ENCODE measurements around the gene HGS. TPM values are rescaled to one million over a fixed set of nuclear protein-coding genes. Genes with fewer than 3 reads are reported as not detected.

The HGS gene
- total and polyA plus RNA-seq, 2 of the 4 experiments (the other 2 are of a cell fraction), result 52.5 to 137 TPM

DNA sequence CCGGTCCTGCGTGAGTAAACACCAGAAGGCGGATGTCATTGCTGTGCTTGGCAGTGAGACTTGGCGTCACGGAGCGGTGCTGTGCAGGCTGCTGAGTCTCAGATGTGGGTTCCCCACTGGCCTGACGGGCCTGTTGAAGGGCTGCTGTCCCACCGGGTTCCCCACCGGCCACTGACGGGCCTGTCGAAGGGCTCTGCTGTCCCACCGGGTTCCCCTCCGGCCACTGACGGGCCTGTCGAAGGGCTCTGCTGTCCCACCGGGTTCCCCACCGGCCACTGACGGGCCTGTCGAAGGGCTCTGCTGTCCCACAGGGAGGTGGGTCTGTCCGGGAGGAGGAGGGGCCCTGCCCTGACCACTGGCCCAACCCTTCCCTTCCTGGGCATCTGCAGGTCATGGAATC is 2.8 kb downstream of the HGS start:
- H3K14ac ChIP-seq (replicated peaks; ENCODE audit: low read depth, low read length), result no peak overlapping the region
- POLR2A ChIA-PET (ENCODE audit: unreplicated experiment), result no interaction called here
- H2BK120ac ChIP-seq (ENCODE audit: low read depth, low read length), result no peak overlapping the region
- TF ChIP-seq NFE2L2 (IDR thresholded peaks at IDR 0.05; ENCODE audit: low read depth, low read length) (no peak), MAZ (IDR thresholded peaks at IDR 0.05; ENCODE audit: borderline replicate concordance, low read depth, low read length) (no peak), FOS (IDR thresholded peaks at IDR 0.05; ENCODE audit: low read depth, low read length) (no peak), MAFK (IDR thresholded peaks at IDR 0.05; ENCODE audit: low read depth, low read length) (no peak), CHD1 (IDR thresholded peaks at IDR 0.05; ENCODE audit: low read depth, low read length) (no peak), BHLHE40 (IDR thresholded peaks at IDR 0.05; ENCODE audit: low read depth, low read length) (no peak), RFX5 (IDR thresholded peaks at IDR 0.05; ENCODE audit: low read depth, low read length) (no peak), RCOR1 (IDR thresholded peaks at IDR 0.05; ENCODE audit: insufficient replicate concordance, low read length) (no peak), RAD21 (IDR thresholded peaks at IDR 0.05; ENCODE audit: low read length) (no peak), POLR2A (IDR thresholded peaks at IDR 0.05; ENCODE audit: low read depth, low read length) (no peak), SMC3 (IDR thresholded peaks at IDR 0.05; ENCODE audit: low read depth, low read length) (no peak), CEBPB (IDR thresholded peaks at IDR 0.05; ENCODE audit: low read depth, low read length) (no peak), MXI1 (IDR thresholded peaks at IDR 0.05; ENCODE audit: borderline replicate concordance, low read depth, low read length) (no peak)
- TF ChIP-seq, protein P1, sequence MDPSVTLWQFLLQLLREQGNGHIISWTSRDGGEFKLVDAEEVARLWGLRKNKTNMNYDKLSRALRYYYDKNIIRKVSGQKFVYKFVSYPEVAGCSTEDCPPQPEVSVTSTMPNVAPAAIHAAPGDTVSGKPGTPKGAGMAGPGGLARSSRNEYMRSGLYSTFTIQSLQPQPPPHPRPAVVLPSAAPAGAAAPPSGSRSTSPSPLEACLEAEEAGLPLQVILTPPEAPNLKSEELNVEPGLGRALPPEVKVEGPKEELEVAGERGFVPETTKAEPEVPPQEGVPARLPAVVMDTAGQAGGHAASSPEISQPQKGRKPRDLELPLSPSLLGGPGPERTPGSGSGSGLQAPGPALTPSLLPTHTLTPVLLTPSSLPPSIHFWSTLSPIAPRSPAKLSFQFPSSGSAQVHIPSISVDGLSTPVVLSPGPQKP (IDR thresholded peaks at IDR 0.05; ENCODE audit: borderline replicate concordance, low read depth, low read length), result no peak
- TF ChIP-seq, protein P2, sequence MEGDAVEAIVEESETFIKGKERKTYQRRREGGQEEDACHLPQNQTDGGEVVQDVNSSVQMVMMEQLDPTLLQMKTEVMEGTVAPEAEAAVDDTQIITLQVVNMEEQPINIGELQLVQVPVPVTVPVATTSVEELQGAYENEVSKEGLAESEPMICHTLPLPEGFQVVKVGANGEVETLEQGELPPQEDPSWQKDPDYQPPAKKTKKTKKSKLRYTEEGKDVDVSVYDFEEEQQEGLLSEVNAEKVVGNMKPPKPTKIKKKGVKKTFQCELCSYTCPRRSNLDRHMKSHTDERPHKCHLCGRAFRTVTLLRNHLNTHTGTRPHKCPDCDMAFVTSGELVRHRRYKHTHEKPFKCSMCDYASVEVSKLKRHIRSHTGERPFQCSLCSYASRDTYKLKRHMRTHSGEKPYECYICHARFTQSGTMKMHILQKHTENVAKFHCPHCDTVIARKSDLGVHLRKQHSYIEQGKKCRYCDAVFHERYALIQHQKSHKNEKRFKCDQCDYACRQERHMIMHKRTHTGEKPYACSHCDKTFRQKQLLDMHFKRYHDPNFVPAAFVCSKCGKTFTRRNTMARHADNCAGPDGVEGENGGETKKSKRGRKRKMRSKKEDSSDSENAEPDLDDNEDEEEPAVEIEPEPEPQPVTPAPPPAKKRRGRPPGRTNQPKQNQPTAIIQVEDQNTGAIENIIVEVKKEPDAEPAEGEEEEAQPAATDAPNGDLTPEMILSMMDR (conservative IDR thresholded peaks at IDR 0.05; ENCODE audit: low read depth, low read length), result no peak
- TF ChIP-seq, protein P3, sequence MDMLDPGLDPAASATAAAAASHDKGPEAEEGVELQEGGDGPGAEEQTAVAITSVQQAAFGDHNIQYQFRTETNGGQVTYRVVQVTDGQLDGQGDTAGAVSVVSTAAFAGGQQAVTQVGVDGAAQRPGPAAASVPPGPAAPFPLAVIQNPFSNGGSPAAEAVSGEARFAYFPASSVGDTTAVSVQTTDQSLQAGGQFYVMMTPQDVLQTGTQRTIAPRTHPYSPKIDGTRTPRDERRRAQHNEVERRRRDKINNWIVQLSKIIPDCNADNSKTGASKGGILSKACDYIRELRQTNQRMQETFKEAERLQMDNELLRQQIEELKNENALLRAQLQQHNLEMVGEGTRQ (IDR thresholded peaks at IDR 0.05; ENCODE audit: low read depth, low read length), result no peak
- no peak overlapping the region for H3K4me3 ChIP-seq (ENCODE audit: insufficient read depth, low read depth, low read length)
- peaks cover 6% of the 10 kb centered on the region; the same call in 1 of the 2 replicates for H3K9me1 ChIP-seq (ENCODE audit: insufficient read depth, low read length)
- in situ Hi-C loops (cut with MboI; ENCODE audit: low sequenced_read_pairs), result no loop called here
- H2BK5ac ChIP-seq (ENCODE audit: low read depth, low read length, poor library complexity, severe bottlenecking), result no peak overlapping the region
- H4K91ac ChIP-seq (ENCODE audit: insufficient read depth, low read depth, low read length), result no peak overlapping the region
- ATAC-seq (ENCODE audit: low read depth) (no peak), DNase-seq (no peak)
- peaks cover 18 to 66% of the 10 kb centered on the region in 2 experiments; a peak in 3 of 4 replicates for H3K79me1 ChIP-seq (ENCODE audit: low read depth in 1 of 2, low read length in 2 of 2)
- H2AK9ac ChIP-seq (replicated peaks; ENCODE audit: low read depth, low read length, poor library complexity), result peak overlapping the region; percentile 38
- H4K8ac ChIP-seq (ENCODE audit: low read depth in 2 of 2, low read length in 2 of 2), result no peak overlapping the region
- H2BK15ac ChIP-seq (ENCODE audit: low read depth, low read length), result no peak overlapping the region
- H3K56ac ChIP-seq (ENCODE audit: extremely low read depth, insufficient read depth, low read length), result no peak overlapping the region
- BruUV-seq (replicated peaks), result no TSS peak
- no peak overlapping the region for H3K23ac ChIP-seq (ENCODE audit: low read depth, low read length)
- H3K4me1 ChIP-seq (ENCODE audit: control insufficient read depth, insufficient read depth, low read length), result peaks cover 10% of the 10 kb centered on the region
- peaks cover 74% of the 10 kb centered on the region for H4K20me1 ChIP-seq (ENCODE audit: insufficient read depth, low read length)
- H3K9ac ChIP-seq (ENCODE audit: low read depth, low read length), result no peak overlapping the region
- H3K4ac ChIP-seq (ENCODE audit: low read depth, low read length), result no peak overlapping the region
- H3K27me3 ChIP-seq (ENCODE audit: control insufficient read depth, insufficient read depth, low read length), result no peaks in the 10 kb centered on the region
- CTCF ChIA-PET, result no interaction called here
- no peak overlapping the region for H3K18ac ChIP-seq (ENCODE audit: low read depth, low read length)
- no peak overlapping the region for H2BK20ac ChIP-seq (ENCODE audit: low read depth, low read length)
- H3K4me2 ChIP-seq (ENCODE audit: low read depth, low read length), result no peak overlapping the region
- H3K27ac ChIP-seq (ENCODE audit: insufficient read depth, low read length), result no peak overlapping the region
- peaks cover 58% of the 10 kb centered on the region for H3K36me3 ChIP-seq (ENCODE audit: control insufficient read depth, insufficient read depth, low read length)
- intact Hi-C loops (cut with micrococcal nuclease), result no loop called here
- no peak overlapping the region for H2AFZ ChIP-seq (replicated peaks; ENCODE audit: low read length, poor library complexity)
- dilution Hi-C loops (cut with HindIII; ENCODE audit: low sequenced_read_pairs, unreplicated experiment), result no loop called here
- 94% methylated on average over 10 of the region's 20 CpGs; no CpG with 5 or more reads in 1 of the 2 experiments for WGBS, 2 experiments (ENCODE audit: extremely low coverage in 2 of 2, insufficient read length in 1 of 2)
- H2AK5ac ChIP-seq (ENCODE audit: low read depth, low read length), result no peak overlapping the region
- H4K5ac ChIP-seq (ENCODE audit: low read depth, low read length), result no peak overlapping the region
- H3K9me3 ChIP-seq (ENCODE audit: control insufficient read depth, insufficient read depth, low read length), result no peaks in the 10 kb centered on the region
